ENCODE results near the gene FNDC3A. TPM values are rescaled to one million over a fixed set of nuclear protein-coding genes. Genes with fewer than 3 reads are reported as not detected.

The FNDC3A gene
- total and polyA plus RNA-seq, 9 of the 15 experiments (the other 6 are each of a cell fraction or from before 2014, with no cell fraction given) = 4.1 to 22.0 (median 13.5) TPM

DNA sequence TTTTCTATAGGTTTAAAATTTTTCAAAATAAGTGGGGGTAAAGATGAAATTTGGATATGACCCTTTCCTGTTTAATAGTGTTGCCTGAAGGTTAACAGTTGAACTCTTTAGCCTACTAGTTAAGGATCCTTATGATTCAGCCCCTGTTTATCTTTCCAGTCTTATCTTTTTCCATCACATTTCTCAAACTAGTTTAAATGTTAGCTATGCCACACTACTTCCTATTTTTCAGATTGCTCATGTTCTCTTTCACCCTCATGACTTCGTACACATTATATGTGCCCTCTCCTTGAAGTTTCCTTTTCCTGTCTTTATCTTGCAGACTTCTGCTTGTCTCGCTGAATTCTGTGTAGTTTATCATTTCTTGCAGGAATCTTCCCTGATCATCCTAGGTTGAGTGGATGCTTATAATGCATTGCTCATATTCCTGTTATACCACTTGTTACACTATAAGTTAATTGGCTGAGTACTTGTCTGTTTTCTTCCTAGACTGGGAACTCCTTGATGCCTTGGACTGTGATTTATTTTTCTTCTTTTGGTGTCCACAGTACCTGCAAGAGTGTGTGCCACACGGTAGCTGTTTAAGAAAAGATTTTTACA is 86.7 kb downstream of the FNDC3A start (continued):
- TF ChIP-seq VEZF1 (CRISPR knock-in tag; IDR thresholded peaks at IDR 0.05) (no peak), PTRF (tag; IDR thresholded peaks at IDR 0.05) (no peak), MYC (IDR thresholded peaks at IDR 0.05; ENCODE audit: low read depth, low read length) (no peak), MYC (CRISPR knock-in tag; IDR thresholded peaks at IDR 0.05; ENCODE audit: borderline replicate concordance, low read depth) (no peak), PRPF4 (IDR thresholded peaks at IDR 0.05; ENCODE audit: insufficient read depth, low read depth, low read length, poor library complexity, severe bottlenecking) (no peak), JUNB (CRISPR knock-in tag; conservative IDR thresholded peaks at IDR 0.05) (no peak), MAFF (IDR thresholded peaks at IDR 0.05; ENCODE audit: low read length) (no peak), ZNF146 (CRISPR knock-in tag; IDR thresholded peaks at IDR 0.05; ENCODE audit: unreplicated experiment) (no peak), ARID1B (IDR thresholded peaks at IDR 0.05) (peak; percentile 87), FOSL1 (tag; conservative IDR thresholded peaks at IDR 0.05) (peak; percentile 86), NFRKB (IDR thresholded peaks at IDR 0.05; ENCODE audit: low read depth) (no peak), HNRNPUL1 (IDR thresholded peaks at IDR 0.05; ENCODE audit: low read length) (no peak), PHTF2 (CRISPR knock-in tag; IDR thresholded peaks at IDR 0.05) (no peak), RB1 (IDR thresholded peaks at IDR 0.05; ENCODE audit: low read depth) (no peak), SRSF7 (optimal IDR thresholded peaks at IDR 0.05; ENCODE audit: low read depth, low read length) (no peak)
- TF ChIP-seq, protein P1, sequence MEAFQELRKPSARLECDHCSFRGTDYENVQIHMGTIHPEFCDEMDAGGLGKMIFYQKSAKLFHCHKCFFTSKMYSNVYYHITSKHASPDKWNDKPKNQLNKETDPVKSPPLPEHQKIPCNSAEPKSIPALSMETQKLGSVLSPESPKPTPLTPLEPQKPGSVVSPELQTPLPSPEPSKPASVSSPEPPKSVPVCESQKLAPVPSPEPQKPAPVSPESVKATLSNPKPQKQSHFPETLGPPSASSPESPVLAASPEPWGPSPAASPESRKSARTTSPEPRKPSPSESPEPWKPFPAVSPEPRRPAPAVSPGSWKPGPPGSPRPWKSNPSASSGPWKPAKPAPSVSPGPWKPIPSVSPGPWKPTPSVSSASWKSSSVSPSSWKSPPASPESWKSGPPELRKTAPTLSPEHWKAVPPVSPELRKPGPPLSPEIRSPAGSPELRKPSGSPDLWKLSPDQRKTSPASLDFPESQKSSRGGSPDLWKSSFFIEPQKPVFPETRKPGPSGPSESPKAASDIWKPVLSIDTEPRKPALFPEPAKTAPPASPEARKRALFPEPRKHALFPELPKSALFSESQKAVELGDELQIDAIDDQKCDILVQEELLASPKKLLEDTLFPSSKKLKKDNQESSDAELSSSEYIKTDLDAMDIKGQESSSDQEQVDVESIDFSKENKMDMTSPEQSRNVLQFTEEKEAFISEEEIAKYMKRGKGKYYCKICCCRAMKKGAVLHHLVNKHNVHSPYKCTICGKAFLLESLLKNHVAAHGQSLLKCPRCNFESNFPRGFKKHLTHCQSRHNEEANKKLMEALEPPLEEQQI (IDR thresholded peaks at IDR 0.05) = 0 out of 2 replicates have a peak, but pooled peaks have one; percentile 40
- TF ChIP-seq, protein P2, sequence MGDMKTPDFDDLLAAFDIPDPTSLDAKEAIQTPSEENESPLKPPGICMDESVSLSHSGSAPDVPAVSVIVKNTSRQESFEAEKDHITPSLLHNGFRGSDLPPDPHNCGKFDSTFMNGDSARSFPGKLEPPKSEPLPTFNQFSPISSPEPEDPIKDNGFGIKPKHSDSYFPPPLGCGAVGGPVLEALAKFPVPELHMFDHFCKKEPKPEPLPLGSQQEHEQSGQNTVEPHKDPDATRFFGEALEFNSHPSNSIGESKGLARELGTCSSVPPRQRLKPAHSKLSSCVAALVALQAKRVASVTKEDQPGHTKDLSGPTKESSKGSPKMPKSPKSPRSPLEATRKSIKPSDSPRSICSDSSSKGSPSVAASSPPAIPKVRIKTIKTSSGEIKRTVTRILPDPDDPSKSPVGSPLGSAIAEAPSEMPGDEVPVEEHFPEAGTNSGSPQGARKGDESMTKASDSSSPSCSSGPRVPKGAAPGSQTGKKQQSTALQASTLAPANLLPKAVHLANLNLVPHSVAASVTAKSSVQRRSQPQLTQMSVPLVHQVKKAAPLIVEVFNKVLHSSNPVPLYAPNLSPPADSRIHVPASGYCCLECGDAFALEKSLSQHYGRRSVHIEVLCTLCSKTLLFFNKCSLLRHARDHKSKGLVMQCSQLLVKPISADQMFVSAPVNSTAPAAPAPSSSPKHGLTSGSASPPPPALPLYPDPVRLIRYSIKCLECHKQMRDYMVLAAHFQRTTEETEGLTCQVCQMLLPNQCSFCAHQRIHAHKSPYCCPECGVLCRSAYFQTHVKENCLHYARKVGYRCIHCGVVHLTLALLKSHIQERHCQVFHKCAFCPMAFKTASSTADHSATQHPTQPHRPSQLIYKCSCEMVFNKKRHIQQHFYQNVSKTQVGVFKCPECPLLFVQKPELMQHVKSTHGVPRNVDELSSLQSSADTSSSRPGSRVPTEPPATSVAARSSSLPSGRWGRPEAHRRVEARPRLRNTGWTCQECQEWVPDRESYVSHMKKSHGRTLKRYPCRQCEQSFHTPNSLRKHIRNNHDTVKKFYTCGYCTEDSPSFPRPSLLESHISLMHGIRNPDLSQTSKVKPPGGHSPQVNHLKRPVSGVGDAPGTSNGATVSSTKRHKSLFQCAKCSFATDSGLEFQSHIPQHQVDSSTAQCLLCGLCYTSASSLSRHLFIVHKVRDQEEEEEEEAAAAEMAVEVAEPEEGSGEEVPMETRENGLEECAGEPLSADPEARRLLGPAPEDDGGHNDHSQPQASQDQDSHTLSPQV (IDR thresholded peaks at IDR 0.05) = no peak
- TF ChIP-seq, protein P3, sequence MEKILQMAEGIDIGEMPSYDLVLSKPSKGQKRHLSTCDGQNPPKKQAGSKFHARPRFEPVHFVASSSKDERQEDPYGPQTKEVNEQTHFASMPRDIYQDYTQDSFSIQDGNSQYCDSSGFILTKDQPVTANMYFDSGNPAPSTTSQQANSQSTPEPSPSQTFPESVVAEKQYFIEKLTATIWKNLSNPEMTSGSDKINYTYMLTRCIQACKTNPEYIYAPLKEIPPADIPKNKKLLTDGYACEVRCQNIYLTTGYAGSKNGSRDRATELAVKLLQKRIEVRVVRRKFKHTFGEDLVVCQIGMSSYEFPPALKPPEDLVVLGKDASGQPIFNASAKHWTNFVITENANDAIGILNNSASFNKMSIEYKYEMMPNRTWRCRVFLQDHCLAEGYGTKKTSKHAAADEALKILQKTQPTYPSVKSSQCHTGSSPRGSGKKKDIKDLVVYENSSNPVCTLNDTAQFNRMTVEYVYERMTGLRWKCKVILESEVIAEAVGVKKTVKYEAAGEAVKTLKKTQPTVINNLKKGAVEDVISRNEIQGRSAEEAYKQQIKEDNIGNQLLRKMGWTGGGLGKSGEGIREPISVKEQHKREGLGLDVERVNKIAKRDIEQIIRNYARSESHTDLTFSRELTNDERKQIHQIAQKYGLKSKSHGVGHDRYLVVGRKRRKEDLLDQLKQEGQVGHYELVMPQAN (IDR thresholded peaks at IDR 0.05; ENCODE audit: borderline replicate concordance) = no peak
